ENCODE measurements around the gene ADGRF3. TPM values are rescaled to one million over a fixed set of nuclear protein-coding genes. Genes with fewer than 3 reads are reported as not detected.

The ADGRF3 gene
- total and polyA plus RNA-seq, 10 of the 15 experiments (the other 5 are each of a cell fraction or from before 2014, with no cell fraction given) = 0.03 to 3.1 (median 0.84) TPM

DNA sequence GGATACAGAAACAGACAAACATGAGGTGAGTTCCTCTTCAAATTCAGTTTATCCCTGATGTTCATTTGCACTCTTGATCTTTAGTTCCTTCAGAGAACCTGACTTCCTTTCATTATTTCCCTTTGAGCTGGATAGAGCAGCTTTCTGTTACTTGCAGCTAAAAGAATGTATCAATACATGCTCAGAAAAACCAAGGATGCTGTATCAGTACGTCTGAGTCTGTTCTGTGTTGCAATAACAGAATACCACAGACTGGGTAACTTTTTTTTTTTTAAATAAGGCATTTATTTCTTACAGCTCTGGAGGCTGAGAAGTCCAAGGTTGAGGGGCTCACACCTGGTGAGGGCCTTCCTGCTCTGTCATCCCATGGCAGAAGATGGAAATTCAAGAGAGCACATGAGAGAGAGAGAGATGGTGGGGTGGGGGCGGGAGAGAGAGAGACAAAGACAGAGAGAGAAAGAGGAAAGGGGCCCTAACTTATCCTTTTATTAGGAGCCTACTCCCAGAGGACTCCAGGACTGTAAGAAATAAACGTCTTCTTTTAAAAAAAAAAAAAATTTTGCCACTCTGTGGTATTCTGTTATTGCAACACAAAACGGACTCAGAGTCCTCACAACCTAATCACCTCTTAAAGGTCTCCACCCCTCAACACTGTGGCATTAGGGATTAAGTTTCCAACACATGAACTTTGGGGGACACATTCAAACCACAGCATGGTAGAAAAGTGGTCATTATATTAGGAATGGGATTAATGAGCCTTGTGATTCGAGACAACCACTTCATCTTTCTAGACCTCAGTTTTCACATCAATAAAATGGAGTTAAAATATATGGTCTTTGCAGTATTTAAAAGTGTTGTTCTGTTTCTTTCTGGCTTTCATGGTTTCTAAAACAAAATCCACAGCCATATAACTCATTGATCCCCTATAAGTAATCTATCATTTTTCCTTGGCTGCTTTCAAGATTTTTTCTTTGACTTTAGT, 19.0 kb downstream of the ADGRF3 start:
- ATAC-seq = no peak
- ChIA-PET POLR2A (no interaction called here), RAD21 (ENCODE audit: unreplicated experiment) (interaction anchor here (1.5 kb wide), 1 partner anchor 81 kb away, joined by 4 read pairs; no protein-coding TSS in a partner anchor), CTCF (interaction anchor here (0.6 to 1.6 kb wide), 9 partner anchors 9 to 336 kb away, joined by 3 to 6 read pairs (median 4); no protein-coding TSS in a partner anchor), SMC1A (ENCODE audit: uncharacterized antibody, unreplicated experiment) (interaction anchor here (0.6 to 1.8 kb wide), 8 partner anchors 12 to 563 kb away, joined by 3 to 4 read pairs (median 3); no protein-coding TSS in a partner anchor)
- in situ Hi-C loops (cut with MboI) = no loop called here
- H3K9me3 ChIP-seq (replicated peaks; ENCODE audit: control insufficient read depth, insufficient read depth, low read length) = no peaks in the 10 kb centered on the region
- TF ChIP-seq, protein P1, sequence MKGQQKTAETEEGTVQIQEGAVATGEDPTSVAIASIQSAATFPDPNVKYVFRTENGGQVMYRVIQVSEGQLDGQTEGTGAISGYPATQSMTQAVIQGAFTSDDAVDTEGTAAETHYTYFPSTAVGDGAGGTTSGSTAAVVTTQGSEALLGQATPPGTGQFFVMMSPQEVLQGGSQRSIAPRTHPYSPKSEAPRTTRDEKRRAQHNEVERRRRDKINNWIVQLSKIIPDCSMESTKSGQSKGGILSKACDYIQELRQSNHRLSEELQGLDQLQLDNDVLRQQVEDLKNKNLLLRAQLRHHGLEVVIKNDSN (IDR thresholded peaks at IDR 0.05; ENCODE audit: borderline replicate concordance, extremely low read length, insufficient read depth, low read depth, low read length) = no peak
- no peak for TF ChIP-seq HCFC1 (IDR thresholded peaks at IDR 0.05; ENCODE audit: low read length)
- TF ChIP-seq RBBP5 (conservative IDR thresholded peaks at IDR 0.05) = no peak
- TF ChIP-seq, protein P2, sequence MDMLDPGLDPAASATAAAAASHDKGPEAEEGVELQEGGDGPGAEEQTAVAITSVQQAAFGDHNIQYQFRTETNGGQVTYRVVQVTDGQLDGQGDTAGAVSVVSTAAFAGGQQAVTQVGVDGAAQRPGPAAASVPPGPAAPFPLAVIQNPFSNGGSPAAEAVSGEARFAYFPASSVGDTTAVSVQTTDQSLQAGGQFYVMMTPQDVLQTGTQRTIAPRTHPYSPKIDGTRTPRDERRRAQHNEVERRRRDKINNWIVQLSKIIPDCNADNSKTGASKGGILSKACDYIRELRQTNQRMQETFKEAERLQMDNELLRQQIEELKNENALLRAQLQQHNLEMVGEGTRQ (IDR thresholded peaks at IDR 0.05; ENCODE audit: borderline replicate concordance, low read depth, low read length) = no peak
- intact Hi-C loops (cut with micrococcal nuclease; ENCODE audit: unreplicated experiment) = no loop called here
- no peaks in the 10 kb centered on the region for H3K4me1 ChIP-seq (ENCODE audit: control insufficient read depth, insufficient read depth, low read length)
- no peak overlapping the region for H3K4me2 ChIP-seq (ENCODE audit: control insufficient read depth, insufficient read depth)
- no TSS peak for BruUV-seq (replicated peaks)
- no peaks in the 10 kb centered on the region for H4K20me1 ChIP-seq (ENCODE audit: control insufficient read depth, insufficient read depth)
- H3K9ac ChIP-seq (ENCODE audit: control insufficient read depth, insufficient read depth, low read length) = no peak overlapping the region
- WGBS (ENCODE audit: insufficient coverage, insufficient replicate concordance, low lambda C conversion rate, missing lambda C conversion rate) = 23% methylated on average over 5 of the region's 5 CpGs
- no peak overlapping the region for H2AFZ ChIP-seq (ENCODE audit: control insufficient read depth, low read depth, low read length)
- no peak overlapping the region for H3K27ac ChIP-seq (ENCODE audit: control insufficient read depth, insufficient read depth)
- no peak for DNase-seq (ENCODE audit: low read depth, low spot score)
- no peaks in the 10 kb centered on the region for H3K36me3 ChIP-seq (ENCODE audit: control insufficient read depth in 2 of 2, insufficient read depth in 2 of 2, low read length in 1 of 2)
- FAIRE-seq = no peak
- H3K79me2 ChIP-seq (ENCODE audit: control insufficient read depth, insufficient read depth, low read length) = no peaks in the 10 kb centered on the region
- H3K4me3 ChIP-seq = no peak overlapping the region
- H3K27me3 ChIP-seq (replicated peaks in 1 of 2; ENCODE audit: control insufficient read depth in 2 of 2, insufficient read depth in 2 of 2, low read length in 1 of 2) = no peaks in the 10 kb centered on the region

All from GM12878 (cell line).